ENCODE results near the gene MRPL37. TPM values are rescaled to one million over a fixed set of nuclear protein-coding genes. Genes with fewer than 3 reads are reported as not detected.

Gene MRPL37
- total RNA-seq, 3 donors from 2014 or later (not counting 1 experiment from before 2014, with no cell fraction given) = 23.0 to 31.9 (median 28.8) TPM

- H3K4me3 Mint-ChIP-seq = peak overlapping the region; percentile 92
- Histone ChIP-seq H3K4me1 (ENCODE audit: control insufficient read depth, insufficient read depth, low read length) (peaks cover 13% of the 10 kb centered on the region), H3K9me3 (ENCODE audit: control insufficient read depth, insufficient read depth, low read length) (no peaks in the 10 kb centered on the region), H3K27ac (ENCODE audit: low read length) (no peak overlapping the region), H3K4me3 (ENCODE audit: low read length) (peak overlapping the region; percentile 83), H3K27me3 (ENCODE audit: control insufficient read depth, insufficient read depth, low read length) (no peaks in the 10 kb centered on the region), H3K36me3 (ENCODE audit: control insufficient read depth, insufficient read depth, low read length) (peaks cover 3% of the 10 kb centered on the region)
- WGBS (ENCODE audit: insufficient coverage) = 12% methylated on average over 17 of the region's 17 CpGs
- H3K27ac Mint-ChIP-seq = peak overlapping the region; percentile 84 to 90
- ATAC-seq = no peak
- no peak for TF ChIP-seq CTCF (IDR thresholded peaks at IDR 0.05)
- DNase-seq = no peak
- H3K27me3 Mint-ChIP-seq (ENCODE audit: low read depth in 2 of 2) = no peaks in the 10 kb centered on the region
- no peaks in the 10 kb centered on the region for H3K36me3 Mint-ChIP-seq
- intact Hi-C loops (cut with micrococcal nuclease) = no loop called here
- H3K9me3 Mint-ChIP-seq = no peaks in the 10 kb centered on the region
- peaks cover 32 to 36% of the 10 kb centered on the region in 2 donors for H3K4me1 Mint-ChIP-seq
Observed at GRCh38 chr1:54199151-54199764, 709 bp upstream of the MRPL37 start.

GRCh38 chr1:54200519-54200997 is 591 bp downstream of the MRPL37 start:
- no peaks in the 10 kb centered on the region for H3K27me3 Mint-ChIP-seq (ENCODE audit: low read depth in 2 of 2)
- Histone ChIP-seq H3K27ac (ENCODE audit: low read length) (peak overlapping the region; percentile 50), H3K9me3 (ENCODE audit: control insufficient read depth, insufficient read depth, low read length) (no peaks in the 10 kb centered on the region), H3K27me3 (ENCODE audit: control insufficient read depth, insufficient read depth, low read length) (no peaks in the 10 kb centered on the region), H3K4me1 (ENCODE audit: control insufficient read depth, insufficient read depth, low read length) (peaks cover 13% of the 10 kb centered on the region), H3K36me3 (ENCODE audit: control insufficient read depth, insufficient read depth, low read length) (peaks cover 7% of the 10 kb centered on the region), H3K4me3 (ENCODE audit: low read length) (peak overlapping the region; percentile 83)
- no peak for TF ChIP-seq CTCF (IDR thresholded peaks at IDR 0.05)
- ATAC-seq = peak in 2 of 3 donors; percentile 14 to 25
- DNase-seq = peak in 1 of 2 donors; percentile 21
- intact Hi-C loops (cut with micrococcal nuclease) = loop anchor here (1.0 to 10.0 kb wide), 2 partner anchors 207 to 284 kb away; no protein-coding TSS in a partner anchor
- peak overlapping the region; percentile 84 to 90 for H3K27ac Mint-ChIP-seq
- peaks cover 36% of the 10 kb centered on the region in 2 donors for H3K4me1 Mint-ChIP-seq
- H3K4me3 Mint-ChIP-seq = peak overlapping the region; percentile 92
- no peaks in the 10 kb centered on the region for H3K9me3 Mint-ChIP-seq
- no peaks in the 10 kb centered on the region for H3K36me3 Mint-ChIP-seq
- 2% methylated on average over 15 of the region's 15 CpGs for WGBS (ENCODE audit: insufficient coverage)

GRCh38 chr1:54204199-54204598 is 4.2 kb downstream of the MRPL37 start:
- WGBS (ENCODE audit: insufficient coverage) = 82% methylated on average over 7 of the region's 7 CpGs
- H3K27ac Mint-ChIP-seq = no peak overlapping the region
- H3K9me3 Mint-ChIP-seq = no peaks in the 10 kb centered on the region
- no peaks in the 10 kb centered on the region for H3K9me3 ChIP-seq (ENCODE audit: control insufficient read depth, insufficient read depth, low read length)
- H3K27me3 ChIP-seq (ENCODE audit: control insufficient read depth, insufficient read depth, low read length) = no peaks in the 10 kb centered on the region
- ATAC-seq (no peak), DNase-seq (no peak)
- intact Hi-C loops (cut with micrococcal nuclease) = loop anchor here (10.0 kb wide), 1 partner anchor 281 kb away; no protein-coding TSS in a partner anchor
- no peak overlapping the region for H3K4me3 ChIP-seq (ENCODE audit: low read length)
- H3K27ac ChIP-seq (ENCODE audit: low read length) = no peak overlapping the region
- peaks cover 30% of the 10 kb centered on the region for H3K36me3 ChIP-seq (ENCODE audit: control insufficient read depth, insufficient read depth, low read length)
- no peaks in the 10 kb centered on the region for H3K27me3 Mint-ChIP-seq (ENCODE audit: low read depth in 2 of 2)
- no peak for TF ChIP-seq CTCF (IDR thresholded peaks at IDR 0.05)
- peaks cover 31 to 33% of the 10 kb centered on the region in 2 donors for H3K4me1 Mint-ChIP-seq
- H3K36me3 Mint-ChIP-seq = peaks cover 5% of the 10 kb centered on the region
- peaks cover 12% of the 10 kb centered on the region for H3K4me1 ChIP-seq (ENCODE audit: control insufficient read depth, insufficient read depth, low read length)
- no peak overlapping the region for H3K4me3 Mint-ChIP-seq
